ENCODE data around the gene NCOA6.

- no peak for TF ChIP-seq CTCF (IDR thresholded peaks at IDR 0.05; ENCODE audit: borderline replicate concordance, extremely low read depth, low read length, poor library complexity, severe bottlenecking)
- TF ChIP-seq EZH2 (IDR thresholded peaks at IDR 0.05; ENCODE audit: borderline replicate concordance, low read depth, low read length, severe bottlenecking) = no peak
Observed at GRCh38 chr20:34808583-34808982, 16.9 kb downstream of the NCOA6 start.

Data from DND-41 (cell line).